ENCODE measurements around the gene ADRM1. TPM values are rescaled to one million over a fixed set of nuclear protein-coding genes. Genes with fewer than 3 reads are reported as not detected.

The ADRM1 gene
- total RNA-seq, 2 experiments from 2014 or later, result 97.7 to 103 TPM

- ATAC-seq, result no peak
- Mint-ChIP-seq H3K4me1 (ENCODE audit: low read depth) (peaks cover 18% of the 10 kb centered on the region), H3K27me3 (ENCODE audit: low read depth) (no peaks in the 10 kb centered on the region), H3K9me3 (ENCODE audit: insufficient read depth) (no peaks in the 10 kb centered on the region), H3K4me3 (no peak overlapping the region), H3K27ac (no peak overlapping the region), H3K36me3 (ENCODE audit: low read depth) (peaks cover 35% of the 10 kb centered on the region)
- DNase-seq, result no peak
- ChIA-PET CTCF (no interaction called here), POLR2A (no interaction called here)
These were observed 5.5 kb downstream of the ADRM1 start for GRCh38 chr20:62308102-62308822.

GRCh38 chr20:62309198-62309944 lies 6.6 kb downstream of the ADRM1 start:
- CTCF ChIA-PET, result no interaction called here
- peaks cover 25% of the 10 kb centered on the region for H3K36me3 Mint-ChIP-seq (ENCODE audit: low read depth)
- H3K27ac Mint-ChIP-seq, result no peak overlapping the region
- DNase-seq (no peak), ATAC-seq (no peak)
- H3K27me3 Mint-ChIP-seq (ENCODE audit: low read depth), result no peaks in the 10 kb centered on the region
- peaks cover 12% of the 10 kb centered on the region for H3K4me1 Mint-ChIP-seq (ENCODE audit: low read depth)
- no peaks in the 10 kb centered on the region for H3K9me3 Mint-ChIP-seq (ENCODE audit: insufficient read depth)
- POLR2A ChIA-PET, result no interaction called here
- no peak overlapping the region for H3K4me3 Mint-ChIP-seq

GRCh38 chr20:62309947-62310756 lies 7.4 kb downstream of the ADRM1 start:
- peaks cover 4% of the 10 kb centered on the region for H3K4me1 Mint-ChIP-seq (ENCODE audit: low read depth)
- no peaks in the 10 kb centered on the region for H3K9me3 Mint-ChIP-seq (ENCODE audit: insufficient read depth)
- DNase-seq, result no peak
- ChIA-PET CTCF (no interaction called here), POLR2A (no interaction called here)
- H3K4me3 Mint-ChIP-seq, result no peak overlapping the region
- peaks cover 23% of the 10 kb centered on the region for H3K36me3 Mint-ChIP-seq (ENCODE audit: low read depth)
- H3K27me3 Mint-ChIP-seq (ENCODE audit: low read depth), result no peaks in the 10 kb centered on the region
- no peak overlapping the region for H3K27ac Mint-ChIP-seq
- no peak for ATAC-seq

GRCh38 chr20:62310757-62311121 lies 7.9 kb downstream of the ADRM1 start:
- no peak for DNase-seq
- Mint-ChIP-seq H3K4me1 (ENCODE audit: low read depth) (no peaks in the 10 kb centered on the region), H3K36me3 (ENCODE audit: low read depth) (peaks cover 19% of the 10 kb centered on the region), H3K27me3 (ENCODE audit: low read depth) (no peaks in the 10 kb centered on the region), H3K27ac (no peak overlapping the region), H3K4me3 (no peak overlapping the region), H3K9me3 (ENCODE audit: insufficient read depth) (no peaks in the 10 kb centered on the region)
- POLR2A ChIA-PET, result no interaction called here
- CTCF ChIA-PET, result no interaction called here
- no peak for ATAC-seq

GRCh38 chr20:62311150-62311549 lies 8.4 kb downstream of the ADRM1 start:
- Mint-ChIP-seq H3K27ac (no peak overlapping the region), H3K9me3 (ENCODE audit: insufficient read depth) (no peaks in the 10 kb centered on the region), H3K27me3 (ENCODE audit: low read depth) (no peaks in the 10 kb centered on the region), H3K36me3 (ENCODE audit: low read depth) (peaks cover 16% of the 10 kb centered on the region), H3K4me1 (ENCODE audit: low read depth) (no peaks in the 10 kb centered on the region), H3K4me3 (no peak overlapping the region)
- POLR2A ChIA-PET, result no interaction called here
- no peak for ATAC-seq
- DNase-seq, result no peak
- CTCF ChIA-PET, result no interaction called here

GRCh38 chr20:62311832-62312661 lies 9.2 kb downstream of the ADRM1 start:
- CTCF ChIA-PET, result no interaction called here
- DNase-seq (no peak), ATAC-seq (no peak)
- no peaks in the 10 kb centered on the region for H3K4me1 Mint-ChIP-seq (ENCODE audit: low read depth)
- no peak overlapping the region for H3K4me3 Mint-ChIP-seq
- H3K27me3 Mint-ChIP-seq (ENCODE audit: low read depth), result no peaks in the 10 kb centered on the region
- H3K9me3 Mint-ChIP-seq (ENCODE audit: insufficient read depth), result no peaks in the 10 kb centered on the region
- POLR2A ChIA-PET, result no interaction called here
- H3K36me3 Mint-ChIP-seq (ENCODE audit: low read depth), result peaks cover 11% of the 10 kb centered on the region
- no peak overlapping the region for H3K27ac Mint-ChIP-seq

- ChIA-PET CTCF (no interaction called here), POLR2A (no interaction called here)
- no peak overlapping the region for H3K4me3 Mint-ChIP-seq
- H3K4me1 Mint-ChIP-seq (ENCODE audit: low read depth), result no peaks in the 10 kb centered on the region
- no peak overlapping the region for H3K27ac Mint-ChIP-seq
- peaks cover 7% of the 10 kb centered on the region for H3K36me3 Mint-ChIP-seq (ENCODE audit: low read depth)
- no peaks in the 10 kb centered on the region for H3K27me3 Mint-ChIP-seq (ENCODE audit: low read depth)
- no peak for DNase-seq
- no peak for ATAC-seq
- H3K9me3 Mint-ChIP-seq (ENCODE audit: insufficient read depth), result no peaks in the 10 kb centered on the region
These were observed 9.8 kb downstream of the ADRM1 start for GRCh38 chr20:62312662-62312977.

- DNase-seq (no peak), ATAC-seq (no peak)
- POLR2A ChIA-PET, result no interaction called here
- Mint-ChIP-seq H3K27ac (no peak overlapping the region), H3K27me3 (ENCODE audit: low read depth) (no peaks in the 10 kb centered on the region), H3K9me3 (ENCODE audit: insufficient read depth) (no peaks in the 10 kb centered on the region), H3K4me1 (ENCODE audit: low read depth) (no peaks in the 10 kb centered on the region), H3K4me3 (no peak overlapping the region), H3K36me3 (ENCODE audit: low read depth) (peaks cover 4% of the 10 kb centered on the region)
- CTCF ChIA-PET, result no interaction called here
These were observed 10.2 kb downstream of the ADRM1 start for GRCh38 chr20:62313021-62313420.

GRCh38 chr20:62313460-62314338 lies 10.9 kb downstream of the ADRM1 start:
- H3K36me3 Mint-ChIP-seq (ENCODE audit: low read depth), result peaks cover 3% of the 10 kb centered on the region
- ChIA-PET CTCF (no interaction called here), POLR2A (no interaction called here)
- no peaks in the 10 kb centered on the region for H3K27me3 Mint-ChIP-seq (ENCODE audit: low read depth)
- H3K27ac Mint-ChIP-seq, result no peak overlapping the region
- no peak overlapping the region for H3K4me3 Mint-ChIP-seq
- H3K9me3 Mint-ChIP-seq (ENCODE audit: insufficient read depth), result no peaks in the 10 kb centered on the region
- no peaks in the 10 kb centered on the region for H3K4me1 Mint-ChIP-seq (ENCODE audit: low read depth)
- no peak for ATAC-seq
- DNase-seq, result no peak

- ChIA-PET CTCF (no interaction called here), POLR2A (no interaction called here)
- H3K4me1 Mint-ChIP-seq (ENCODE audit: low read depth), result no peaks in the 10 kb centered on the region
- H3K9me3 Mint-ChIP-seq (ENCODE audit: insufficient read depth), result no peaks in the 10 kb centered on the region
- no peak overlapping the region for H3K27ac Mint-ChIP-seq
- no peaks in the 10 kb centered on the region for H3K36me3 Mint-ChIP-seq (ENCODE audit: low read depth)
- no peak overlapping the region for H3K4me3 Mint-ChIP-seq
- DNase-seq, result no peak
- no peaks in the 10 kb centered on the region for H3K27me3 Mint-ChIP-seq (ENCODE audit: low read depth)
- ATAC-seq, result no peak
These were observed 11.5 kb downstream of the ADRM1 start for GRCh38 chr20:62314339-62314638.

- H3K27ac Mint-ChIP-seq, result no peak overlapping the region
- CTCF ChIA-PET, result no interaction called here
- no peaks in the 10 kb centered on the region for H3K9me3 Mint-ChIP-seq (ENCODE audit: insufficient read depth)
- POLR2A ChIA-PET, result no interaction called here
- no peaks in the 10 kb centered on the region for H3K4me1 Mint-ChIP-seq (ENCODE audit: low read depth)
- DNase-seq, result no peak
- no peak overlapping the region for H3K4me3 Mint-ChIP-seq
- no peaks in the 10 kb centered on the region for H3K27me3 Mint-ChIP-seq (ENCODE audit: low read depth)
- ATAC-seq, result no peak
- H3K36me3 Mint-ChIP-seq (ENCODE audit: low read depth), result no peaks in the 10 kb centered on the region
These were observed 12.0 kb downstream of the ADRM1 start for GRCh38 chr20:62314711-62315302.
